ENCODE results near the gene PIK3IP1.
"Not testable (repeated sequence)": the region's sequence is repeated elsewhere in the genome, so short reads cannot be mapped to it uniquely, and the experiment has no call there.

PIK3IP1 gene

GRCh38 chr22:31292236-31292989 lies at the start of gene PIK3IP1:
Gene PIK3IP1 (minus strand): TSS chr22:31292488. CDS start chr22:31292344, 144 bp downstream.
- DNase-seq: peak; percentile 76 to 90 (median 88)

DNA sequence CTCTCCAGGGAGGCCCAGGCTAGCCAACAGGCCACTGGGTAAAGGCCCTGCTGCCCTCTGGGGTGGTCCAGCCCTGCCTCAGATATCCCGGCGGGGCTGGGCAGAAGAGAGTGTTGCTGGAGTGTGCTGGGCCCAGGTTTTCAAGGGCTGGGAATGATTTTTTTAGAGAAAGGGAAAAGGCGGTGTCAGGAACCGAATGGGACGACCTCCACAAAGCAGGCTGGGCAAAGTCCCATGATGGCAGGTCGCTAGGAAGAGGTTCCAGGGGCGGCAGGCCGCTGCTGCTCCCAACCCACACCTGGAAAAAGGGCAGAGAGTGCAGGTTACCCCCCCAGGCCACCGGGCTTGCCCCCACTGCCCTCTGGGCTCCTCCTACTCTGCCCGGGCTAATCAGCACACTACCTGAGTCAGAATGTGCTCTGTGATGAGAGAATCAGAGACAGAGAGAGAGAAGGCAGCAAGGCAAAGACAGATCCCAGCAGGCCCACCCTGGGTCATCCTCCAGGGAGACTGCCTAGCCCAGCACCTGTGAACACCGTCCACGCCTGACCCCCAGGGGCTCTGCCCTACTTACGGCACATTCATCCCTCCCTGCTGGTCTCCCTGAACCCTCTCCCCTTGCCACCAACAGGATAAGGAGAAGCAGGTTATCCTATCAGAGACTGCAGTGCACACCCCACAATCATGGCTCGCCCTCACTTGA lies 49.2 kb upstream of the PIK3IP1 start:
- DNase-seq: no peak

DNA sequence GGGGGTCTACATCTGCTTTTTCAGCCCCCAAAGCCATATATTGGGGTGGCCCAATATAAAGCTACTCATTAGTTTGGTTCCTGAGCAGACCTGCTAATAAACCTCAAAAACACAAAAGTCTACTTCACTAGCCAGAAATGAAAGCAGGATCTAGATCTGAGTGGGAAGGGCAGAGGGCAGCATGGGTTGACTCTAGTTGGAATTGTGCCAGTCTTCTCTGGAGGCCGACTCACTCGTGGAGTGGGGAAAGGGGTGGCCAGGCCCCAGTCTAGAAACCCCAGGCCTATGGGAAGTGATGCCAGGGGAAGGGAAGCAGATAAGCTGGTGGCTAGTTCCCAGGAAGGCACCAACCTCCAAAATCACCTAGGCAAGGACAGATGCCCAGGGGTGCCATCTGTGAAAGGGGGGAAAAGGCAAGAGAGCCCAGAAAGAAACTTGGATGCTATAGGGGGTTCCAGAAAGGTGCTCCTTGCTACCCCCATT lies 48.5 kb upstream of the PIK3IP1 start:
- no peak for DNase-seq

- DNase-seq: no peak
These were observed 48.1 kb upstream of the PIK3IP1 start for GRCh38 chr22:31340360-31340759.

DNA sequence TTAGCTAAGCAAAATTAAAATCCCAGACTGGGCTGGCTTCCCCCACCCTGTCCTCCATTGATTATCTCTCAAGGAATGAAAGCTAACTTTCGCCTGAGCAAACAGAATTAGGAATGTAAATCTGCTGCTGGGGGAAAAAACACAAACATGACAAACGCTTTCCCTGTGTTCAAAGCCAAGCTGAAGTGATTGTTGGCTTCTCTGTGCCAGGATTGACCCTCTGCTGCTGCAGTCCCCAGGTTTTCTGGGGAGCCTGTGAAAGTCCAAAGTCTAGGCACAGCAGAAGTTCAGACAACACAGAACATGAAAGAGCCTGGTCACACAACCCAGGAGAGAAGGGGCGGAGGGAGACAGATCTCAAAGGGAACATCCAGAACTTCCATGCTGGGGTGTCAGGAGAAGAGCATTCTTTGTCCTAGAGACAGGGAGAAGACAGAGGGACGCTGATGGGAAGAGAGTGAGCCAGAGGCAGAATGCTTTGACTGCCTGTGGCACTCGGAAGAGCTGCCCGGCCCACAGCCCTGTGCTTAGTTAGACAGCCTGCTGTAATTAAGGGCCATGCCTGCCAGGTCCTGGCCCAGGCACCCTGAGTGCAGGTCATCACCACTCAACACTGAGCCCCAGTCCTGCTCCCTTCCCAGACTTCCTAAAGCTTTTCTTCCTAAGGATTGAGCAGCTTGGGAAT lies 47.0 kb upstream of the PIK3IP1 start:
- no peak for DNase-seq

DNA sequence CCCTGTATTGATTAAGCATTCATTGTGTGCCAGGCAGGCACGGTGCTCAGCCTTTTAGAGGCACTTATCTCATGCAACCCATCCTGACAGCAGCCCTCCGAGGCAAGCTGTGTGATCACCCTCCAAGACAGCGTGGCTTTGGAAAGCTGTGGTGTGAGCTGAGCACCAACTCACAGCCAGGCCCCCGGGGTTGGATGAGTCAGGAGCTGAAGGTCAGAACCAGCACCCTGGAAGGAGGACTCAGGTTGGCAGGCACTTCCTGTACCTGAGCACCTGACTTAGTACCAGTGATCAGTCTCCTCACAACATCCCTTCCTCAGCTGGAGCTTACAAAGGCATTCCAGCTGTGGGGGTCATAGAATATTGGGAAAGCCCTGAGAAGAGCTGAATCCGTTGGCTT lies 44.9 kb upstream of the PIK3IP1 start:
- DNase-seq: no peak

- no peak for DNase-seq
These were observed 42.0 kb upstream of the PIK3IP1 start for GRCh38 chr22:31334329-31334728.

DNA sequence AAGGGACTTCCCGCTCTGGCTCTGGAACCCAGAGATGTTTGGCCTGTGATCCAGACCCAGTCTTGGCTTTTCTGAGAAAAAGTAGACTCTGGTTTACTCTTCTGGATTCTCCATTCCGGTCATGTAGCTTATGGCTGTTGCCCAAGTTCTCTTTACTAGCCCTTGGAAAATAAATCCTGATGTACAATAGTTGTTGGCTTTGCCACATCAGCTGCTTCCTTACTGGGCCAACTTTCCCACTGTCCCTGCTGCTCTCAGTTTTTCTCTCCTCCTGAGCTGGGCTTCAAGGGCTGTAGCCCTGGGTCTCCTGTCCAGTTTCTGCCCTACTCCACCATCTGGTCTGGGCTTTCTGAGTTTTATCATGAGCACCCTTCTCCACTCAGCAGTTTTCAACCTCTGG lies 41.4 kb upstream of the PIK3IP1 start:
- no peak for DNase-seq

DNA sequence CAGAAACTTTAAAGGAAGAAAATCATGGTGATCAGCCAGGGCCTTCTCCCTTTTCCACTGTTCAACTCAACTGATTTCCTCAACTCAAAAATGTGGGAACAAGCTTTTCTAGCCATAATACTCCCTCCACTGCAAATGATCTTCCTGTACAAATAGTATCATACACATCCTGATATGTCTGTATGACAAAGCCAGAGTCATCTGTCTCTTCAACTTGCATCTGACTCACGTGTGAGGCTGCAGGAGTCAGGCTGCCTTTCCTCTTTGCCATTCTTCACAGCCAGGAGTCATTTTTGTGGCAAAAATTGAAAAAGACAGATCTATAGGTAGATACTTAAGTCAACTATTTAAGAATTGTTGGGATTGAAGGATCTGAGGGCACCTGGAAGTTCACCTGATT lies 40.6 kb upstream of the PIK3IP1 start:
- no peak for DNase-seq

- no peak for DNase-seq
These were observed 39.7 kb upstream of the PIK3IP1 start for GRCh38 chr22:31332010-31332409.

DNA sequence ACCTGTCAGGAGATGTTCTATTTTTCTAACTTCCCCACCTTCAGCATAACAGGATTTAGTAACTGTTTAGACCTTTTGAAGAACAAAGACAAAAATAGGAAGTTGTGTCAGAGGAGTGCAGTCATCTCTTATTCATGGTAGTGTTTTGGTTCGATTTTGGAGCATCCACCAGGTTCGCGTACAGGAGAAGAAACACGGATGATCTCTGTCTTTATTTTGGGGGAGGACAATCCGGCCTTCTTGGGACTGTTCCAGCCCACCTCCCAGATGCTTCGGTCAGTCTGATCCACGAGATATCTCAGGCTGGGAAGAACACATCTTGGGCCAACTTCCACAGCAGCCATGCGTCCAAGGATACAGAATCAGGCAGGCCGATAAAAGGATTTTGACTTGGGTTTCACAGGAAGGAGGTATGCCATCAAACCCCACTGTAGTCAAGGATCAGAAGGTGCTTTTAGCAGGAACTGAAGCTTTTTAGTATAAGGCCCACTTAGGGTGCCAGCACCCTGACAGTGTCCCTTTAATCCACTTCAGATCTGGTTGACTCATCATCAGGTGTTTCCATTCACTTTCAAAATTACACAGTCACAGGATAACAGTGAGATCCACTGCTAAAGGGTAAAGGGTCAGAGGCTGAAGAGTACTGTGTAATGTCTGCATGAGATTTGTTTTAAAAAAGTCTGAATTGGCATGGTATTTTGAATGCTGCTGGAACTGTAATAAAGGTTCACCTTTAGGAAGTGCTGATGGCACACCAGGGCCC lies 37.3 kb upstream of the PIK3IP1 start:
- DNase-seq: no peak

- DNase-seq: no peak
These were observed 36.7 kb upstream of the PIK3IP1 start for GRCh38 chr22:31329029-31329428.

- no peak for DNase-seq
These were observed 36.3 kb upstream of the PIK3IP1 start for GRCh38 chr22:31328544-31328960.

- no peak for DNase-seq
These were observed 35.7 kb upstream of the PIK3IP1 start for GRCh38 chr22:31327806-31328543.

GRCh38 chr22:31326877-31327276 lies 34.6 kb upstream of the PIK3IP1 start:
- DNase-seq: no peak

DNA sequence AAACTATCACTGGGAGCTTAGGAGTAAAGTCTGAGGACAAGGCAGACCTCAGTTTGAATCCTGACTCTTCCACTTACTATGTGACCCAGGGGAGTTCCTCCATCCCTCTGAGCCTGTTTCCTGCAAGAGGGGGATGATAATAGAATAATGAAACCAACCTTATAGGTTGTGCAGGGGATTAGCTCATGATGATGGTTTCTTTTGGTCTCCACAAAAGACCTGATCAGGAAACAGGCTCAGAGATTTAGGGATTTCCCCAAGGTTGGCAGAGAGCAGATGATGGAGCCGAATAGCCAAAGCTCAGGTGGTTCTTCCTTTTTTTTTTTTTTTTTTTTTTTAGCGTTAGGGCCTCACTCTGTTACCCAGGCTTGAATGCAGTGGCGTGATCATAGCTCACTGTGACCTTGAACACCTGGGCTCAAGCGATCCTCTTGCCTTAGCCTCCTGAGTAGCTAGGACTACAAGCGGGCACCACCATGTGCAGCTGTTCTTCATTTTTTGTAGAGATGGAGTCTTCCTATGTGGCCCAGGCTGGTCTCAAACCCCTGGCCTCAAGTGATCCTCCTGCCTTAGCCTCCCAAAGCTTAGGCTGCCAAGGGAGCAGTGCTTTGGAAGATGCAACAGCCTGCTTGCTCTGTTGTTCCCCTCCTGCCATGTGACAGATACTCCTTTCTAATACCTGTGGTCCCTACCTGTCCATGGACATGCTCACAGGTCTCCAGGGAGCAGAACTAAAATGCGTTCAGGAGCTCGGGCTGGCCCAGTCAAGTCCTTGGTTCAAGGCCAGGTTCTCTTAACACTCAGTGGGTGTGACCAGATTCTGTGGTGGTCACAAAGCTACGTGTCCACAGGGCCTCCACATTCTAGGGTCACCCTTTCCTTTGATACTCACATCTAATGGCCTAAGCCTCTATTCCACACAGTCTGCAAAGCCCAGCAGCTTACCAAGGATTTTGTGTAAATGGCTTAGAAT lies 31.6 kb upstream of the PIK3IP1 start:
- DNase-seq: no peak

DNA sequence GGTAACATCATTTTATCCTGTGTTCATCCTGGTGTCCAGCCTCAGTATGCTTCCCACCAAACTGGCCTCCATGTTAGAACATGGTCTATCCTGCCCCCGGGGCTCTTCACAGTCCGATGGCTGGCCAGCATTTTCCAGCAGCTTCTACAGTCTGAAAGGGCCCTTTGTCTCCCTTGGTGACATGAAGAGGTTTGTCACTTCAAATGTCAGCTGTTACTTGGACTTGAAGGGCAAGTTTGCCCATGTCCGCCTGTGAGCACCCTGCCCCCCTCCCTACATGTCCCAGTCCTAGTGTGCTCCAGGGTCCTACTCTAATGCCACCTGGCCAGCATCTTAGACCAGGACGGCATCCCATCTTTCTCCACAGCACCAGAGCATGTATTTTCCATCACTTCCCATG lies 29.1 kb upstream of the PIK3IP1 start:
- no peak for DNase-seq

- DNase-seq: not testable (repeated sequence)
These were observed 21.9 kb upstream of the PIK3IP1 start for GRCh38 chr22:31314220-31314619.

DNA sequence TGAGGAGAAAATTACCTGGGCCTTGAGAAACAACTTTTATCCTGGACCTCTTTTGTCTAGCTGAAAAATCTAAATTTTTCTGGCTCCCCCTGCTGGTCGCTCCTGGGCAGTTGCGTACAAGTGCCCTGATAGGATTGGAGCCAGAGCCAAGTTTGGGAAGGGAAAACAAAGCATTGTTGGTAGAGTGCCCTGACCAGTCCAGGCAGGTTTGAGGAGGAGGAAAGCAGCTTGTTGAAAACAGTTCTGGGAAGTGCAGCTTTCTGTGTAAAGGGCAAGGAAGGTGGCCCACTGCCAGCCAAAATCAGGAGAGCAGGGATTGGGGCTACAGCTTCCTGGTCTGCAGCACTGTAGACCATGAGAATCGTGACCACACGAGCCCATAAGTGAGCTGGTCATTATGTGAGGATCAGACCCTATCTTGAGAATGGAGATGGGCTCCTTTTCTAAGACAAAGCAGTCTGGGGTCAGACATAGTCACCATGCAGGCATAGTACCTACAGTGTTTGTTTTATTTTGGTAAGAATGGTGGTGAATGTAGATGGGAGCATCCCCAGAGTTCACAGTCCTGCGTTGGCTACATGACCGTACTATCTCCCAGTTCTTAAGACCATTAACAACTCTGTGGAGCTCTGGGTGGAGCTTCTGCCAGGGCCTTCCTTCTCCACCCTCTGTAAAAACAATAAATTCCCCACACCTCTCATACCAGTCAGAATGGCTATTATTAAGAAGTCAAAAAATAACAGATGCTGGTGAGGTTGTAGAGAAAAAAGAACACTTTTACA lies 21.3 kb upstream of the PIK3IP1 start:
- DNase-seq: peak; percentile 22 to 77 (median 52)

DNA sequence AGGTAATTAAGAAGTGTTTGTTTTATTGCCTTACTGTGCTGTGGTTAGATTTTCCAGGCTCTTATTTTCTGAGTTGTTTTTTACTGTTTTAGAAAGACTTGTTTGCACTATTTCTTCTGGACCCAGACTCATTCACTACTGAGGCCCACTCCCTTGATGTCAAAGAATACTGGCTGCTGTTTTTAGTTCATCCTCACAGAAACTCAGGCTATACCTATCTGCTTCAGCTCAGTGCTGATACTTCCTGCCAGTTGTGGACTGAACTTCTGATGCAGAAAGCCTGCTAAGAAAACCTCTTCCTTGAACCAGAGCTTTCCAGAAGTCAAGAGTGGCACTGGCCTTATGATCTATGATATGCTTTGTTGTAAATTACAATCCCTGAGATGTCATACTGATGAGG lies 15.9 kb upstream of the PIK3IP1 start:
- peak in 2 of 6 experiments; percentile 10 to 40 for DNase-seq

Data from stimulated activated naive CD4-positive, alpha-beta T cell (primary cell).